Adrenal gland (tissue), 5 donors: Measurements from ENCODE around the gene KRTAP12-3.

Experiments used
- CTCF ChIP-seq, 6 experiments: fragments of 450-650 bp in 4 of 6; fragments of 200-600 bp in 2 of 6; sonication (generic) in 1 of 6; IDR thresholded peaks; 1 replicate in 5 of 6; 2 replicates in 1 of 6; pipeline versions ENCODE4 v1.5.1 to v1.8.0; 2016 to 2021; ENCODE audit warnings: antibody characterized with exemption in 6 of 6, mild to moderate bottlenecking in 2 of 6, moderate library complexity in 1 of 6
- POLR2A ChIP-seq, 2 donors: fragments of 450-650 bp; IDR thresholded peaks; one replicate each; pipeline ENCODE4 v1.6.1; 2017; ENCODE audit warnings: antibody characterized with exemption in 2 of 2, mild to moderate bottlenecking in 2 of 2, moderate library complexity in 1 of 2
- donor health status: DM: no; HTN: no; CAD: no.

GRCh38 chr21:44611551-44611950 lies 46.2 kb upstream of the KRTAP12-3 start:
- TF ChIP-seq CTCF (IDR thresholded peaks at IDR 0.05) (no peak), POLR2A (IDR thresholded peaks at IDR 0.05) (no peak)
